Stimulated activated CD4-positive, alpha-beta T cell treated with anti-CD3 and anti-CD28 coated beads, TNF-alpha, amount 100 ng/mL, for 4 hours (primary cell): ENCODE measurements around the gene CLEC6A.
"Not testable (repeated sequence)": the region's sequence is repeated elsewhere in the genome, so short reads cannot be mapped to it uniquely, and the experiment has no call there.

Experiments
- DNase-seq, 3 experiments: peaks; one replicate each; pipeline ENCODE4 v3.0.0-alpha.2; 2020; ENCODE audit warnings: low read depth in 3 of 3

CLEC6A gene

DNA sequence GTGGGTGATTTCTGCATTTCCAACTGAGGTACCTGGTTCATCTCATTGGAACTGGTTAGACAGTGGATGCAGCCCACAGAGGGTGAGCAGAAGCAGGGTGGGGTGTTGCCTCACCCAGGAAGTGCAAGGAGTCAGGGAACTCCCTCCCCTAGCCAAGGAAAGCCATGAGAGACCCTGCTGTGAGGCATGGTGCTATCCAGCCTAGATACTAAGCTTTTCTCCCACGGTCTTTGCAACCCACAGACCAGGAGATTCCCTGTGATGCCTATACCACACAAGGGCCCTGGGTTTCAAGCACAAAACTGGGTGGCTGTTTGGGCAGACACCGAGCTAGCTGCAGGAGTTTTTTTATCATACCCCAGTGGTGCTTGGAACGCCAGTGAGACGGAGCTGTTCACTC, 39.9 kb downstream of the CLEC6A start:
- not testable (repeated sequence) for DNase-seq

DNA sequence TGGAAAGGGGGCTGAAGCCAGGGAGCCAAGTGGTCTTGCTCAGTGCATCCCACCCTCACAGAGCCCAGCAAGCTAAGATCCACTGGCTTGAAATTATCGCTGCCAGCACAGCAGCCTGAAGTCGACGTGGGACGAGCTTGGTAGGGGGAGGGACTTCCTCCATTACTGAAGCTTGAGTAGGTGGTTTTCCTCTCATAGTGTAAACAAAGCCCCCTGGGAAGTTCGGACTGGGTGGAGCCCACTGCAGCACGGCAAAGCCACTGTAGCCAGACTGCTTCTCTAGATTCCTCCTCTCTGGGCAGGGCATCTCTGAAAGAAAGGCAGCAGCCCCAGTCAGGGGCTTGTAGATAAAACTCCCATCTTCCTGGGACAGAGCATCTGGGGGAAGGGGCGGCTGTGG, 40.3 kb downstream of the CLEC6A start:
- not testable (repeated sequence) for DNase-seq

DNA sequence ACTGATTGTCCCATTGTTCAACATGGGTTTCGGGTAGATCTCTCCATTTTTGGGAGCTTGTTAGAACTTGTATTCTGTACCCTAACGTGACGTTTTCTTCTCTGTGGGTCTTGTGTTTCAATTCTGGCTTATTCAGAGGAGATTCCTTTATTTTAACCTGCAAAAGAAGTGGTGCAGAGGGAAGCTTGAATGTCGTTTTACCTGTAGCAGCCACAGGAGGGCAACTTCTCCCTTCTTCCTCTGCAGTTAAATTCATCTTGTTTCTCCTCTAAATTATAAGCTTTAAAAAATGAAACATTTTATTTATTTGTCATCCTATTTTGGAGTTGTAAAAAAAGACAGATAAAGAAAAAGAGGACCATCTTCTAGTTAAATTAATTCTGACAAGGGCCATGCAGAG, 43.9 kb downstream of the CLEC6A start:
- no peak for DNase-seq

DNA sequence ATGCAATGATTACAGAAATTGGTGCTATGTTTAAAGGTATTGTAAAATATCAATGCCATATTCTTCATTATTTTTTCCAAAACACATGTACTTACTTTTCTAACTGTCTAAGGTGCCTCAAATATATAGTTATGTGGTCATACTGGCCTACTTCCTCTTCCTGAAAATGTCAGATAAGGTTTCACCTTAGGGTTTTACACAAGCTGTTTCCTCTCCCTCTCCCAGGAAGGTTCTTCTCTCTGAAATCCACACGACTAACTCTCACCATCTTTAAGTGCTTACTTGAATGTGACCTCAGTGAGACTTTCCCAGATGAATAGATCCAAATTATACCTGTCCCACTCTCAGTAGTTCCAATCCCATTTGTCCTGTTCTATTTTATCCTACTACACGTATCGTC, 46.0 kb downstream of the CLEC6A start:
- no peak for DNase-seq

DNA sequence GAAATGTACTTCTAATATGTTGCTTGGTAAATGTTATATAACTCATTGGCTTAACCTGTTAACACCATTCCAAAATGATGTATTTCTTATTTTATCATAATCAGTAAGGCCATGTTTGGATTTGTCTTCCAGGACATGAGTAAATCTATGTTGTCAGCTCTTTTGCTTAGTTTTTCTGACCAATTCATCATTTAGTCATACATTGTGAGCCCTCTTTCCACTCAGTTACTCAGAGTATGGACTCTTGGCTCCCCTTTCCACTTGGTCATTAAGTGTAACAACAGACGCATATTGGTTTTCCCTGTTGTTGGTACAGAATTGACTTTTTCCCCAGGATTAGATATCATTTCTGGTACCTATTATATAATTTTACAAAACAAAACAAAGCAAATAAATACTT, 48.6 kb downstream of the CLEC6A start:
- no peak for DNase-seq

DNA sequence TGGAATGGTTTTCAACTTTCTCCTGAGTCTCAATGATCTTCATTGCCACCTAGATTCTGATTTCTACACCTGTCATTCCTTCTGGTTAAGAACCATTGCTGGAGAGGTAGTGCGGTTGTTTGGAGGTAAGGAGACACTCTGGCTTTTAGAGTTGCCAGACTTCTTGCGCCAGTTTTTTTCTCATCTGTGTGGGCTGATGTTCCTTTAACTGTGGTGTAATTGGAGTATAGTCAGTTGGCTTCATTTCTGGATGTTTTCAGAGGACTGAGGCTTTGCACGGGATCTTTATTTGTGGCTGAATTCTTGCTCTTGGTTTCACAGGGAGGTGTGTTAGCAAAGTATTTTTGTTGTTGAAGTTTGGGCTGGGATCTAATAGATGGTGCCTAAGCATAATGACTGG, 51.8 kb downstream of the CLEC6A start:
- DNase-seq: no peak

DNA sequence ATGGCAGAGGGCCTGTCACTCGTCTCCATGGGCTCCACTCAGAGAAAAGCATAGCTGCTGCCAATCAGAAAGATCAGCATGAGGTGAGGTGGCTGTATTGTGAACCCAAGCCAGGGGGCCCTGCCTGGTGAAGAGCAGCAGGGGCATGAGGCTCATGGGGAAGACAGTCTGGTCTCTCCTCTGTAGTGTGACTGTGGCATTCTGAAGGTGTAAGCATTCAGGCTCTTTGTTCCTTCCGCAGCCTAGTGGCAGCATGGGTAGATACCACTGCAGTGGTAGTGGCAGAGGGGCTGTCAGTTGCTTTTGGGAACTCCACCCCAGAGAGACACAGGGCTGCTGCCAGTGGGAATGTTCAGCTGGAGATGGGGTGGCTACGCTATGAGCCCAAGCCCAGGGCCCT, 52.5 kb downstream of the CLEC6A start:
- no peak for DNase-seq

DNA sequence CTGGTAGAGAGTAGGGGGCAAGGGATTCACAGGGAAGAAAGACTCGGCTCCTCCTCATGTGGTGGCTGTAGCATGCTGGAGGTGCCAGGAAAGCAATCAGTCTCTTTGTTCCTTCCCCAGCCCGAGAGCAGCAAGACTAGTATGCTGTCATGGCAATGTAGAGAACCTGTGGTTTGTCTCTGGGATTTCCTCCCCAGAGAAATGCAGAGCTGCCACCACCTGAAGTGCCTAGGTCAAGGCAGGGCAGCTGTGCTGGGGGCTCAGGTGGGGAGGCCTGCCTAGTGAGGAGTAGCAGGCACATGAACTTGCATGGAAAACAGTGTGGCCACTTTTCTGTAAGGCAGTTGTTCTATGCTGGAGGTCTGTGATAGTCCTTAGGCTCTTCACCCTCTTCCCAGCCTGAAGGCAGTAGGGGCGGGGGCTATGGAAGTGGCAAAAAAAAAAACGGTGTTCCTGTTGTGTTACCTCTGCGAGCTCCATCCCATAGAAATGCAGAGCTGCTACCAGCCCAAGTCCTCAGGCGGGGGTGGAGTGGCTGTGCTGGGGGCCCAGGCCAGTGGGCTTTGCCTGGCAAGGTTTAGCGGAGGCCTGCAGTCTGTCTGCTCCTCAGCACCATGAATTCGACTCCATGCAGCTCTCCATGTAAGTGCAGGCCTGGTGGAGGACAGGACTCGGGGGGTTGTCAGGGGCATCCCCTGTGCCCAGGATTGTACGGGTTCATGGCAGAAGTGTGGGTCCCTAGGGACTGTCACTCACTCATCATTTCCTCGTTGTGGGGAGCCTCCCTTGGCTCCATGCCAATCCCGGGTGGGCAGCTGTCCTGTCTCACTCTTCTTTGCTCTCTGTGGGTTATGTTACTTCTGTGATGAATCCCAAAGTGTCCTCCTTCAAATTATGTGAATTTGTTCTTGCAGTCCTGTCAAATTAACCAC, 53.4 kb downstream of the CLEC6A start:
- no peak for DNase-seq

DNA sequence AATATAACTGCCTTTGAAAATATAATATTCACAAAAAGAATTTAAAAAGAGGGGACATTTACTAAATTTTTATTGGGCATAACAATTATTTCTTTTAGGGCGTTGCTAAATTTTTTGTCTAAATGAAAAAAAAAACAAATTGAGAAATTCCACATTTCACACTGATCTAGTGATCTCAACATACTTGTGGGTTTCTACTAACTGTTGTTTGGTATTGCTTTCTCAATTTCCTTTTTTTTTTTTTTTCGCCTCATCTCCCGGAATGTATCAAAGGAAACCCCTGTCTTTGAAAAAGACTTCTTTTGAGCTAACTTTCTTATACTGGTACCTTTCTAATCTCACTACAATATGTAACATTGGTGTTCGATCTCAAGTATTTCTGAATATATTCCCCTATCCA, 57.5 kb downstream of the CLEC6A start, which contains the start of gene CLEC4D:
Gene CLEC4D, plus strand, starts transcription at position 248 of the 400 bp plus-strand sequence. CDS start 230 bp downstream, outside the sequence.
- DNase-seq: no peak

DNA sequence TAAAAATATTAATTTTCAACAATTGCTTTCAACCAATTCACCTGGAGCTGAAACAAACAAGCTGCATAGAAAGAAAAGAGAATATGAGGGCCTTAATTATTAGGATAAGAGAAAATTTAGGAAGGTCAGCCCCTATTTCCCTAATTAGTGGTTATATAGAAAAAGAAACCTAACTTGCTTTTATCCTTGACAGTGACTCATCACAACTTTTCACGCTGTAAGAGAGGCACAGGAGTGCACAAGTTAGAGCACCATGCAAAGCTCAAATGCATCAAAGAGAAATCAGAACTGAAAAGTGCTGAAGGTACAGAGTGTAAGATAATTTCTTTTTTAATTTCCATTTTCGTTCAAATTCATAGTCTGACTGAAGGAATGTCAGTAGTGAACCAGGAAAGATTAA, 62.2 kb downstream of the CLEC6A start:
- DNase-seq: no peak

DNA sequence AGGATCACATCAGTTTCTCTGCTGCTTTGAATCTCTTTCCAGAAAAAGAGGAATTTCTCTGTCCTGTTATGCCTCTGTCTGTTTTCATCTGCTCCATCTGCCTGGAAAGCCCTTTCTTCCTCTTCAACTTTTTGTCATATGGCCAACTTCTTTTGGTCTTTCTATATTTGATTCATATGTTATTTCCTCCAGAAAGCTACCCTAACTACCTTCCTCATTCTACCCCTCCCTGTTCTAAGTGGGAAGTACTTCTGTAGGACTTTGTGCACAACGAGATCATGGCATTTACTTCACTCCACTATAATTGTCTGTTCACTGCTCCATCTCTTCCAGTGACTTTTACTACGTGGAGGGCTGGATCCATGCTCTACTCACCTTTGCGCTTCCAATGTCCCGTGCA, 63.4 kb downstream of the CLEC6A start:
- DNase-seq: no peak

DNA sequence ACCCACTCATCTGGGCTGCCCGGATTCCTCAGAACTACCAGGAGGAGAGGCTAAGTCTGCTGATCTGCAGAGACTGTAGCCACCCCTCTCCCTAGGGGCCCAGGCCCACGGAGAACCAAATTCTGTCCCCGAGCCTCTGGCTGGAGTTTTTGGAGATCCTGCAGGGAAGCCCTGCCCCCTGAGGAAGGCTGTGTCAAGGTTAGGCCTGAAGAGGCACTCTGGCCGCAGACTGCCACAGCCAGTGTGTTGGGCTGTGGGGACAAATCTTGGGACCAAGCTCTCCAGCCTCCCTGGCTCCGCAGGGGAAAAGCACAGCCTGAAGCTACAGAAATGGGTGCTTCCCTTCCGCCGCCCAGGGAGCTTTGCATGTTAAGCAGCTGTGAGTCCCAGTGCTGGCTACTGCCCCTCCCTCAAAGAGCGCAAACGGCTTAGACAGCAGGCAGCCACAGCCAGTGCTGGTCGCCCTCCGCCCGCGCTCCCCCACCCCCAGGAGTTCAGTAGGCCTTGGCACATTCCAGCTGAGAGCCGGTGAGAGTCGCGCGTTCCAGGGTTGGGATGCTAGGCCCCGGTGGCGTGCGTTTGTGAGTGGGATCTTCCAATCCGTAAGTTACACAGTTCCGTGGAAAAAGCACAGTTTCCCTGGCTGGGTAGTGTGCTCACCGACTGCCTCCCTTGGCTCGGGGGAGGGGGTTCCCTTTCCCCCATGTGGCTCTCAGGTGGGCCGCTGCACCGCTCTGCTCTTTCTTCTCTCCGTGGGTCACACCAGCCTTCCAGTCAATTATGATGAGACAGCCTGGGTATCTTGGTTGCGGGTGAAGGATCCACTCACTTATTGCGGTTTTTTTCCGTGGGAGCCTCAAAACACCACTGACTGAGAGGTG, 71.7 kb downstream of the CLEC6A start:
- DNase-seq: no peak
